ENCODE measurements around the gene CTSE. TPM values are rescaled to one million over a fixed set of nuclear protein-coding genes. Genes with fewer than 3 reads are reported as not detected.
A peak's percentile ranks its signal among the peaks of the same experiment; 100 is the strongest.

The CTSE gene
- total RNA-seq, 1 donor from 2014 or later, result not detected

GRCh38 chr1:205977402-205978014 is 46.2 kb downstream of the CTSE start:
- peak; percentile 89 for DNase-seq (ENCODE audit: low spot score)
- intact Hi-C loops (cut with DNase I), result loop anchor here (1.0 to 2.0 kb wide), 3 partner anchors 58 to 319 kb away; no protein-coding TSS in a partner anchor

- DNase-seq (ENCODE audit: low spot score), result peak; percentile 90
Measured at GRCh38 chr1:205976708-205977401, 46.8 kb downstream of the CTSE start.

GRCh38 chr1:205976036-205976435 is 47.7 kb downstream of the CTSE start:
- DNase-seq (ENCODE audit: low spot score), result peak; percentile 68

More at GRCh38 chr1:205976708-205977401, 46.8 kb downstream of the CTSE start:
- intact Hi-C loops (cut with DNase I), result loop anchor here (1.0 to 2.0 kb wide), 3 partner anchors 58 to 318 kb away; no protein-coding TSS in a partner anchor

GRCh38 chr1:205975387-205975998 is 48.2 kb downstream of the CTSE start:
- intact Hi-C loops (cut with DNase I), result no loop called here
- peak; percentile 75 for DNase-seq (ENCODE audit: low spot score)

More at GRCh38 chr1:205976036-205976435, 47.7 kb downstream of the CTSE start:
- intact Hi-C loops (cut with DNase I), result loop anchor here (2.0 kb wide), 2 partner anchors 185 to 317 kb away; no protein-coding TSS in a partner anchor

GRCh38 chr1:205974712-205975111 is 49.0 kb downstream of the CTSE start:
- intact Hi-C loops (cut with DNase I), result no loop called here
- DNase-seq (ENCODE audit: low spot score), result peak; percentile 36

DNA sequence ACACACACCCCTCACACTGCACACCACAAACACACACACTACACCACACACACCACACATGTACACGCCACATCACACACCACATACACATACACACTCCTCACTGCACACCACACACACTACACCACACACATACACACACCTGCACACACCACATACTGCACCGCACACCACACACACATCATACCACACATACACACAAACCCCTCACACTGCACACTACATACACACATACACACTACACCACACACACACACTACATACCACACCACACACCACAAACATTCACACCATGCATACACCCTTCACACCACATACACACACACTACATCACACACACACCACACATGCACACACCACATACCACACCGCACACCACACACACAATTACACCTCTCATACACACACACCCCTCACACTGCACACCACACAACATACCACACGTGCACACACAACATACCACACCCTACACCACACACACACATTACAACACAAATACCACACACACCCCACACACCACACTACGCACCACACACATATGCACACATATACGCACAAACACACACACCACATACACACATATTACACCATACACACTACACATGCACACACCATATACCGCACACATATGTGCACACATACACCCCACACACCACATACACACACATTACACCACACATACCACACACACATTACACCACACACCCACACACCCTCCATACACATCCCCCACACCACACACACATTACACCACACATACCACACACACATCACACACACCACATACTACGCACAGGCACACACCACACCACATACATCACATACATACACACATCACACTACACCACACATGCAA is 50.1 kb downstream of the CTSE start:
- intact Hi-C loops (cut with DNase I), result no loop called here
- peak; percentile 31 for DNase-seq (ENCODE audit: low spot score)

DNA sequence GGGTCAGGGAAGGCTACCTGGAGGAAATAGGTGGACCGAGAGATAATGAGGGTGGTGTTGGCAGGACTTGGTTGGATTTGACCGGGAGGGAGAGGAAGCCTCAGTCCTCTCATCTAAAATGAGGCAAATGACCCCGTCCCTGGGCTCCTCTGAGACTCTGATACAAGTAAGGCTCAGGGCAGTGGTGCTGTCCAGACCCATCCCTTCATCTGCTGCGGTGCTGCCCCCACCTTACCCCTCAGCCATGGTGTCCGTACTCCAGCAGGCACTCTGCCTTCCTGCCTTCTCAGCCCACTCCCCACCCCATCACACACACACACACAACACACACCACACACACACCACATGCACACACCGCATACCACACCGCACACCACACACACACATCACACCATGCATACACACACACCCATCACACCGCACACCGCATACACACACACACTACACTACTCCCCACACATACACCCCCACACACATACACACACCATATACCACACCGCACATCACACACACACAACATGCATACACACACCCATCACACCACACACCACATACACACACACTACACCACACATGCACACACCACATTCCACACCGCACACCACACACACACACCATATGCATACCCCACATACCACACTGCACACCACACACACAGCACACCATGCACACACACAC is 51.1 kb downstream of the CTSE start:
- peak; percentile 41 for DNase-seq (ENCODE audit: low spot score)
- intact Hi-C loops (cut with DNase I), result no loop called here

- intact Hi-C loops (cut with DNase I), result no loop called here
- no peak for DNase-seq (ENCODE audit: low spot score)
Measured at GRCh38 chr1:205972081-205972480, 51.6 kb downstream of the CTSE start.

DNA sequence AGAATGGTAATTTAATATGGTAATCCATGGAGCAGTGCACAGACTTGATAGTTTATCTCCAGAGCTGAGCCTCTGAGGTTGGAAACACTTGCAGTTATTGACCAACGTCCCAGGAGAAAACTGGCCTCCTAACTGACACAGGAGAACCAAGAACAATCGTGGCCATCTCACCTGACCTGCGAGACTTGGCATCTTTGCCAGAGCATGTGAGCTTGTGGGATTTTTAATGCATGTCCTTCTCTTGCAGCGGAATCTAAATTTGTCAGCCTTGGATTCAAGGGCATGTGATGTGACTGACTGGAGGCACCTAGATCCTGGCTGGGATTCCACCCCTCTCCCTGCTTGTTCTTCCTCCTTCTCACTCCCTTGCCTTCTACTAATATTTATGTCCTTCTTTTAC is 52.6 kb downstream of the CTSE start:
- intact Hi-C loops (cut with DNase I), result no loop called here
- DNase-seq (ENCODE audit: low spot score), result peak; percentile 75

- intact Hi-C loops (cut with DNase I), result no loop called here
- no peak for DNase-seq (ENCODE audit: low spot score)
Measured at GRCh38 chr1:205970486-205970885, 53.2 kb downstream of the CTSE start.

DNA sequence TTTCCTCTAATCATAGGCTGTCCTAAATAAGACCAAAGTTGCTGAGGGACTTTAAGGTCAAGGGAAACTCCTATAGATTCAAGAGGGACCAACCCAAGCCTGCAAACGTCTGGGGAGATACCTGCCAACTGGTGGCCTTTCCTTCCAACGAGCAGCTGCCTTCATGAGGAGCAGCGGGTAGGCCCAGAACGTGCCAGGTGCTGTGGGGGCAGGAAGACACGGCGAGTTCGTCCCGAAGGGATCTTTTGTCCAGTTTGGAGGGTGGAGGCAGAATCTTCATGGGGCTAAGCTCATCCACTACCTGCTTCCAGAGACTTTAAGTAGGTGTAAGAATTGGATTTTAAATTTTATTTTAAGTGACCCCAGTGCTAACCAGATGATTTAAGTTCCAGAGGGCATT is 54.5 kb downstream of the CTSE start:
- intact Hi-C loops (cut with DNase I), result no loop called here
- DNase-seq (ENCODE audit: low spot score), result no peak

GRCh38 chr1:205967554-205968335 is 56.0 kb downstream of the CTSE start:
- intact Hi-C loops (cut with DNase I), result no loop called here
- DNase-seq (ENCODE audit: low spot score), result no peak

GRCh38 chr1:205965036-205965884 is 58.4 kb downstream of the CTSE start:
- no peak for DNase-seq (ENCODE audit: low spot score)
- intact Hi-C loops (cut with DNase I), result no loop called here

DNA sequence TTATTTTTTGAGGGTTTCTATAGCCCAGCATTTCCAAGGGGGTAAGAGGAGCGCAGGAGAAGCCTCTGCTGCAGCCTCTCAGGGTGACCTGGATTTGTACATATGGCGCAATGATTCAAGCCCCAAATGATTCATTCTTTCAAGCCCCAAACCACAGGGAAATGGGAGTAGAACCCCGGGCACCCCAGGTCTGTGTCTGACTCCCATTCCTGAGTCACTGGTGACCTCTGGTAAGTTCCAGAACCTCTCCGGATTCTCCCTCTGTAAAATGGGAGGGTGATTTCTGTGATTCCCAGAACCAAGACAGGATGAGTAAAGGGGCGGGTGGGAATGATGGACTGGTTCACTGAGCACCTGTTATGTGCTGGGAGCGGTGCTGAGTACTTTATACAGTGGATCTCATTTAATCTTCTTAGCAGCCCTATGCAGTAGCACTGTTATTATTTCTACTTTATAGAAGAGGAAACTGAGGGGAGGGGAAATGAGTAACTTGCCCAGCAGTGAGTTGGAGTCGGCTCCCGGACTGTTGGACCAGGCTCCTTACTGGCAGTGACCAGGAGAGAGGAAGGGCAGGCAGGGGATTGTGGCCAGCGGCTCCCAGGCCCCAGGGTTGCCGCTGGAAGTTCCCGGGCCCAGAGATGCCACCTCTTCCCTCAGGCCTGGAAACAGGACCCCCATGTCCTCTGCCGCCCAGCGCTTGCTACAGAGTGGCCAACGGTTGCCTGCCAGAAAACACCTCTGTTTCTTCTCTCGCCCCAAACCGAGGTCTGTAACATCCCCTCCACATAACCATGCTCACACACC is 60.1 kb downstream of the CTSE start:
- intact Hi-C loops (cut with DNase I), result no loop called here
- DNase-seq (ENCODE audit: low spot score), result no peak

DNA sequence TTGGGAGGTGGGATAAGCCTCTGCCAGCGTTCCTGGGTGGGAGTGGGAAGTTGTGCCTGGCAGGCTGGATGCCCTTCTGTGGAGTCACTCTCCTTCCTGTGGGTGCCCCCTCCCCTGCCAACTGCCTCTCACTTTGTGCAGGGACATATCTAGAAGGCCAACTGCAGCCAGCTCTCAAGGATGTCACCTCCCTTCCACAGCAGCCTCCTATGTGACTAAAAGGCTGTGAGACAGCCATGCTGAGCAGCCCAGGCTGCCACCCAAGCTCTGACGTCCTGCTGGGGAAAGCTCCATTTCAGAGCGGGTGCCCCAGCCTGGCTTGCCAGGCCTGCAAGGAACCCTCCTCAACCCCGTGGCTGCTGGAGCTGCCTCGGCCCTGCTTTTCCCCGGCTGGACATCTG is 60.9 kb downstream of the CTSE start:
- intact Hi-C loops (cut with DNase I), result no loop called here
- DNase-seq (ENCODE audit: low spot score), result no peak

- DNase-seq (ENCODE audit: low spot score), result no peak
- intact Hi-C loops (cut with DNase I), result no loop called here
Measured at GRCh38 chr1:205961991-205962820, 61.5 kb downstream of the CTSE start.

Data from cardiac septum (tissue), 1 donor.